Measurements from ENCODE around the gene PAQR5. TPM values are rescaled to one million over a fixed set of nuclear protein-coding genes. Genes with fewer than 3 reads are reported as not detected.

Gene PAQR5
- total RNA-seq, 1 experiment from 2014 or later, result 34.0 TPM

GRCh38 chr15:69272139-69272538, 26.6 kb upstream of the PAQR5 start:
- no peak for TF ChIP-seq YY1 (IDR thresholded peaks at IDR 0.05; ENCODE audit: extremely low read depth, insufficient replicate concordance, low read depth, low read length)
- H3K4me1 ChIP-seq (ENCODE audit: control insufficient read depth in 1 of 2, insufficient read depth in 2 of 2, low read length in 2 of 2), result 0 out of 4 replicates have a peak, but pooled peaks cover 0 to 4% of the 10 kb centered on the region in 2 experiments
- H3K4me2 ChIP-seq (ENCODE audit: low read length), result no peak overlapping the region
- no peaks in the 10 kb centered on the region for H3K79me2 ChIP-seq (ENCODE audit: insufficient read depth, low read length)
- no peak for ATAC-seq
- H3K4me3 ChIP-seq (replicated peaks in 1 of 2; ENCODE audit: low read depth in 1 of 2, low read length in 2 of 2), result no peak overlapping the region
- intact Hi-C loops (cut with micrococcal nuclease), result no loop called here
- POLR2A ChIA-PET, result no interaction called here
- H2AFZ ChIP-seq (ENCODE audit: low read depth, low read length, poor library complexity, severe bottlenecking), result no peak overlapping the region
- no peaks in the 10 kb centered on the region for H3K36me3 ChIP-seq (ENCODE audit: control insufficient read depth in 1 of 2, insufficient read depth in 2 of 2, low read length in 2 of 2)
- no peaks in the 10 kb centered on the region for H3K9me3 ChIP-seq (ENCODE audit: control insufficient read depth in 1 of 2, insufficient read depth in 1 of 2, low read depth in 1 of 2, low read length in 2 of 2)
- no peak overlapping the region for H3K9ac ChIP-seq (ENCODE audit: low read length)
- no TSS peak for BruUV-seq (replicated peaks)
- H4K20me1 ChIP-seq (ENCODE audit: insufficient read depth), result no peaks in the 10 kb centered on the region
- H3K9me2 ChIP-seq (ENCODE audit: insufficient read depth), result no peaks in the 10 kb centered on the region
- no peak for DNase-seq (ENCODE audit: low read depth, low spot score)
- RAD21 ChIA-PET (ENCODE audit: low non-redundant PET in 1 of 2, low total read pairs in 2 of 2, uncharacterized antibody in 2 of 2, unreplicated experiment in 2 of 2), result no interaction called here
- CTCF ChIA-PET, result no interaction called here
- no peak overlapping the region for H3K27ac ChIP-seq (ENCODE audit: low read depth, low read length)
- H3K27me3 ChIP-seq (ENCODE audit: insufficient read depth, low read length), result no peaks in the 10 kb centered on the region

GRCh38 chr15:69272891-69273290, 25.8 kb upstream of the PAQR5 start:
- ChIA-PET POLR2A (no interaction called here), RAD21 (ENCODE audit: low non-redundant PET in 1 of 2, low total read pairs in 2 of 2, uncharacterized antibody in 2 of 2, unreplicated experiment in 2 of 2) (no interaction called here), CTCF (no interaction called here)
- no peak for TF ChIP-seq ZBTB33 (IDR thresholded peaks at IDR 0.05; ENCODE audit: extremely low read depth, insufficient replicate concordance, low read length)
- Histone ChIP-seq H3K79me2 (ENCODE audit: insufficient read depth, low read length) (no peaks in the 10 kb centered on the region), H3K9me2 (ENCODE audit: insufficient read depth) (no peaks in the 10 kb centered on the region), H3K27ac (ENCODE audit: low read depth, low read length) (no peak overlapping the region), H3K4me3 (replicated peaks in 1 of 2; ENCODE audit: low read depth in 1 of 2, low read length in 2 of 2) (no peak overlapping the region), H4K20me1 (ENCODE audit: insufficient read depth) (no peaks in the 10 kb centered on the region), H3K4me1 (ENCODE audit: control insufficient read depth in 1 of 2, insufficient read depth in 2 of 2, low read length in 2 of 2) (0 out of 4 replicates have a peak, but pooled peaks cover 0 to 4% of the 10 kb centered on the region in 2 experiments), H2AFZ (ENCODE audit: low read depth, low read length, poor library complexity, severe bottlenecking) (no peak overlapping the region), H3K36me3 (ENCODE audit: control insufficient read depth in 1 of 2, insufficient read depth in 2 of 2, low read length in 2 of 2) (no peaks in the 10 kb centered on the region), H3K27me3 (ENCODE audit: insufficient read depth, low read length) (no peaks in the 10 kb centered on the region), H3K9ac (ENCODE audit: low read length) (no peak overlapping the region), H3K4me2 (ENCODE audit: low read length) (no peak overlapping the region), H3K9me3 (ENCODE audit: control insufficient read depth in 1 of 2, insufficient read depth in 1 of 2, low read depth in 1 of 2, low read length in 2 of 2) (no peaks in the 10 kb centered on the region)
- intact Hi-C loops (cut with micrococcal nuclease), result no loop called here
- ATAC-seq (no peak), DNase-seq (ENCODE audit: low read depth, low spot score) (no peak)
- BruUV-seq (replicated peaks), result no TSS peak

Measured in HCT116 (cell line).